Measurements from ENCODE around the gene PCDHA11.

Gene PCDHA11

GRCh38 chr5:140877262-140877581 lies 8.5 kb downstream of the PCDHA11 start:
- no peaks in the 10 kb centered on the region for H4K20me1 ChIP-seq
- H3K27ac ChIP-seq, result no peak overlapping the region
- no peak overlapping the region for H3K4me2 ChIP-seq
- no peaks in the 10 kb centered on the region for H3K27me3 ChIP-seq
- no peaks in the 10 kb centered on the region for H3K36me3 ChIP-seq
- no peak for TF ChIP-seq Cebpa-rat (IDR thresholded peaks at IDR 0.05)
- H3K9ac ChIP-seq, result no peak overlapping the region
- H3K4me3 ChIP-seq, result no peak overlapping the region
- H3K9me3 ChIP-seq, result peaks cover 33% of the 10 kb centered on the region
- H3K4me1 ChIP-seq, result no peaks in the 10 kb centered on the region

GRCh38 chr5:140881889-140882590 lies 13.3 kb downstream of the PCDHA11 start, which contains the start of gene PCDHA13:
TSS of gene PCDHA13 (plus strand) at chr5:140882124. CDS start at chr5:140882269, 145 bp downstream.
- Histone ChIP-seq H3K36me3 (no peaks in the 10 kb centered on the region), H3K9ac (no peak within 1 kb of the TSS), H3K27ac (no peak within 1 kb of the TSS), H3K9me3 (peaks cover 35% of the 10 kb centered on the region), H3K4me3 (no peak within 1 kb of the TSS), H3K4me1 (no peaks in the 10 kb centered on the region), H3K4me2 (no peak within 1 kb of the TSS), H3K27me3 (no peaks in the 10 kb centered on the region), H4K20me1 (no peaks in the 10 kb centered on the region)
- no peak for TF ChIP-seq Cebpa-rat (IDR thresholded peaks at IDR 0.05)

- H3K4me3 ChIP-seq, result no peak overlapping the region
- TF ChIP-seq Cebpa-rat (IDR thresholded peaks at IDR 0.05), result no peak
- H3K4me2 ChIP-seq, result no peak overlapping the region
Measured at GRCh38 chr5:140882591-140882899, 13.8 kb downstream of the PCDHA11 start.

GRCh38 chr5:140883373-140883772 lies 14.6 kb downstream of the PCDHA11 start:
- Histone ChIP-seq H3K36me3 (no peaks in the 10 kb centered on the region), H3K9ac (no peak overlapping the region), H3K4me2 (no peak overlapping the region), H3K4me3 (no peak overlapping the region), H3K4me1 (no peaks in the 10 kb centered on the region), H3K27me3 (no peaks in the 10 kb centered on the region), H4K20me1 (no peaks in the 10 kb centered on the region), H3K9me3 (peaks cover 29% of the 10 kb centered on the region), H3K27ac (no peak overlapping the region)
- no peak for TF ChIP-seq Cebpa-rat (IDR thresholded peaks at IDR 0.05)

More at GRCh38 chr5:140882591-140882899, 13.8 kb downstream of the PCDHA11 start:
- Histone ChIP-seq H4K20me1 (no peaks in the 10 kb centered on the region), H3K9me3 (peaks cover 30% of the 10 kb centered on the region), H3K27ac (no peak overlapping the region), H3K9ac (no peak overlapping the region), H3K27me3 (no peaks in the 10 kb centered on the region), H3K36me3 (no peaks in the 10 kb centered on the region), H3K4me1 (no peaks in the 10 kb centered on the region)

- no peak overlapping the region for H3K9ac ChIP-seq
- H3K9me3 ChIP-seq, result peaks cover 29% of the 10 kb centered on the region
- no peaks in the 10 kb centered on the region for H3K36me3 ChIP-seq
- H3K27ac ChIP-seq, result no peak overlapping the region
- no peak overlapping the region for H3K4me3 ChIP-seq
- no peaks in the 10 kb centered on the region for H3K4me1 ChIP-seq
- H4K20me1 ChIP-seq, result no peaks in the 10 kb centered on the region
- no peak for TF ChIP-seq Cebpa-rat (IDR thresholded peaks at IDR 0.05)
- H3K27me3 ChIP-seq, result no peaks in the 10 kb centered on the region
- no peak overlapping the region for H3K4me2 ChIP-seq
Measured at GRCh38 chr5:140883927-140884697, 15.4 kb downstream of the PCDHA11 start.

GRCh38 chr5:140916325-140916724 lies 47.6 kb downstream of the PCDHA11 start:
- no peak overlapping the region for H3K4me2 ChIP-seq
- no peak overlapping the region for H3K9ac ChIP-seq
- no peak for TF ChIP-seq Cebpa-rat (IDR thresholded peaks at IDR 0.05)
- H3K4me3 ChIP-seq, result no peak overlapping the region
- H3K36me3 ChIP-seq, result no peaks in the 10 kb centered on the region
- no peaks in the 10 kb centered on the region for H3K4me1 ChIP-seq
- no peaks in the 10 kb centered on the region for H4K20me1 ChIP-seq
- no peaks in the 10 kb centered on the region for H3K27me3 ChIP-seq
- peaks cover 15% of the 10 kb centered on the region for H3K9me3 ChIP-seq
- H3K27ac ChIP-seq, result no peak overlapping the region
